ENCODE results near the gene SULT1A2. TPM values are rescaled to one million over a fixed set of nuclear protein-coding genes. Genes with fewer than 3 reads are reported as not detected.

Gene SULT1A2
- 0.13 and 0.65 TPM in 2 replicates for total RNA-seq

DNA sequence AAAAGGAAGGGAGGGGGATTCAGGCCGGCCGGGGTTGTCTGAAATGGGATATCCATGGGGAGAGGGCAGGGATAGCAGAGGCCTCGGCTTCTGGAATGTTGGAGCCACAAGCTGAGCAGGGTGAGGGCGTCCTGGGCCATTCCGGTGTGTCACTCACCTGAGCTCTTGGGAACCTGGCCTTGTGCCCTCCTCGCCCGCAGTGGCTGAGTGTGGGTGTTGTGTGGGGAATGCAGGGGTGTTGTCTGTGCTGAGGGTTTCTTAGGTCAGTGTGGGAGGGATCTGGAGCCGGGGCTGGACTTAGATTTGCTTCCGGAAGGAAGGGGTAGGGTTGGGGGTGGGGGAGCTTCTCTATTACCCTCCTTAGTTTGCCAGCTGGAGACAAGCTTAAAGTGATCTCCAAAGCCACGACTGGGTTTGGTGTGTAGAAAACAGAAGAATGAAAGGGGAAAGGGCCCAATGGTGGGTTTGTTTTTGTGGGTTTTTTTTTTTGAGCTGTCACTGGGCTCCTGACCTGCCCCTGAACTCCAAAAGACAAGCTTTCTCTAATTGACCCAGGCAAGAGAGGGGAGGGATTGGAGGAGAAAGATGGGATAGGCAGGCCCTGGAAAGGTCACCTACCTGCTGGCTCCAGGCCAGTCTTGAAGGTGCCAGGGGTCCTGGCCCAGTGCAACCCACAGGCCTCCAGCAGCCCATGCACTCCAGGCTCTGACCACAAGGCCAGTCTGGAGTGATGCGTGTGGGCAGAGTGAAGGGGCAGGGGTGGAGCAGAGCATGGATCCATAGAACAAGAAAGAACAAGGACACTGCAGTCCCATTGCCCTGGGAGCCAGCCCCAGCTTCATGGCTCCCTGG, at the start of gene SULT1A2:
Gene SULT1A2, minus strand, starts transcription at position 211 of the 852 bp plus-strand sequence. CDS start 1,120 bp downstream, outside the sequence.

DNA sequence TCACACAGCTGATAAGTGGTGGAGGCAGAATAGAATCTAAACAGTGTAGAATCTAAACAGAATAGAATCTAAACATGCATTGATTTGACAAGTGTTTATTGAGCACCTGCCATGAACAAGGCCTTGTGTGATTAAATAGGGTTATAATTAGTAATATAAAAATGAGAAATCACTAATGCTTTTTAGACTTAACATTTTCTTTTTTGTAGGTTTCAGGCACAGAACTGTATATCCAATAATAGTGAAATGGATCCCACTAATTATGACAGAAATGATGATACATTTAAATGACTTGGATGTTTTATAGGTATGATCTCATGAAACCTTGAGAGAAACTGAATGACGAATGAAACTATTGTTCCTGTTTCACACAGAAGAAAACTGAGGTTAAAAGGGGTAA, 40.9 kb upstream of the SULT1A2 start, which contains the start of gene NPIPB8:
Gene NPIPB8, plus strand, starts transcription at position 301 of the 400 bp plus-strand sequence. CDS start 296 bp downstream, outside the sequence.

DNA sequence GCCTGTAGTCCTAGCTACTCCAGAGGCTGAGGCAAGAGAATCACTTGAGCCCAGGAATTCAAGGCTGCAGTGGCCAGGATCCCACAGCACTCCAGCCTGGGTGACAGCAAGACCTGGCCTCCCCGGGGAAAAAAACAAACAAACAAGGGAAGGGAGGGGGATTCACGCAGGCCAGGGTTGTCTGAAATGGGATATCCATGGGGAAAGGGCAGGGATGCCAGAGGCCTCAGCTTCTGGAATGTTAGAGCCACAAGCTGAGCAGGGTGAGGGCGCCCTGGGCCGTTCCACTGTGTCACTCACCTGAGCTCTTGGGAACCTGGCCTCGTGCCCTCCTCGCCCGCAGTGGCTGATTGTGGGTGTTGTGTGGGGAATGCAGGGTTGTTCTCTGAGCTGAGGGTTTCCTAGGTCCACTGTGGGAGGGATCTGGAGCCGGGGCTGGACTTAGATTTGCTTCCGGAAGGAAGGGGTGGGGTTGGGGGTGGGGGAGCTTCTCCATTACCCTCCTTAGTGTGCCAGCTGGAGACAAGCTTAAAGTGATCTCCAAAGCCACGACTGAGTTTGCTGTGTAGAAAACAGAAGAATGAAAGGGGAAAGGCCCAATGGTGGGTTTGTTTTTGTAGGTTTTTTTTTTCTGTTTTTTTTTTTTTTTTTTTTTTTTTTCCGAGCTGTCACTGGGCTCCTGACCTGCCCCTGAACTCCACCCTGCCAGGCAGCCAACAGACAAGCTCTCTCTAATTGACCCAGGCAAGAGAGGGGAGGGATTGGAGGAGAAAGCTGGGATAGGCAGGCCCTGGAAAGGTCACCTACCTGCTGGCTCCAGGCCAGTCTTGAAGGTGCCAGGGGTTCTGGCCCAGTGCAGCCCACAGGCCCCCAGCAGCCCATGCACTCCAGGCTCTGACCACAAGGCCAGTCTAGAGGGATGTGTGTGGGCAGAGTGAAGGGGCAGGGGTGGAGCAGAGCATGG, 13.1 kb upstream of the SULT1A2 start, which contains the start of gene SULT1A1:
Gene SULT1A1, minus strand, starts transcription at position 414 of the 964 bp plus-strand sequence. CDS start 1,189 bp downstream, outside the sequence.

DNA sequence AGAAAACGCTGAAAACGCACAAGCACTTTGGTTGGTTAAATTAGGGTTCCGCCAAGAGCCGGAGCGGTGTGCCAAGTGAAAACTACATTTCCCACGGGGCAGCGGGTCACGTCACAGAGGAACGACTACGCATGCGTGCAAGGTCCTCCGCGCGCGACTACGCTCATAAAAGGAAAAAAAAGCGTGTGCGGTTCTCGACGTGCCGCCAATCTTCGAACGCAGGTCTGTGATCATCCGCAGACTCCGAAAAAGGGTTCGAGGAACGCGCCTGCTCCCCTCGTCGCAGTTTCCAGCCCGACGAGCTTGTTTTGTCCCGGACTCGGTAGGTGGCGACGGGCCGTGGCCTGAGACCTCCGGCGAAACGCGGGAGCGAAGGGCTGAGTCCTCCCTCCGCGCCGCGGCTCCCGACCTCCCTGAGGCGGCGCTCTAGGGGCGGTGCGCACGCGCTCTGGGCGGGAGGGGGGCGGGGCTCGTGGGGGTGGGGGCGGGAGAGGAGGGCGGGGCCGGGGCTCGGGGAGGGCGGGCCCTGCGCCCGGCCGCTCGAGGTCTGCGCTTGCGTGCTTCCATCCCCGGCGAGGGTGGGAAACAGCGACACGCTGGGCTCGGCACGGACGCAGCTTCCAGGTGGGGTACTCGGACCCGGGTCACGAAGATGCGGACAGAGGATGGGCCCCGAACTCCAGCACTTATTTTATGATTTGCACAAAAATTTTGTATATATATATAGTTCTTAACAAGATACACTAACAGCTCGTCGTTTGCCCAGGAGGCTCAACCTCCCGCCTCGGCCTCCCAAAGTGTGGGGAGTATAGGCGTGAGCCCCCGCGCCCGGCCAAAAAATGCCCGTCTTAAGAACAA, 42.8 kb downstream of the SULT1A2 start, which contains the start of gene SGF29:
Gene SGF29, plus strand, starts transcription at position 145 of the 858 bp plus-strand sequence. CDS start 27,150 bp downstream, outside the sequence.

Other genes with a start within 250 kb of the SULT1A2 start
- gene NPIPB6, start 233.5 kb downstream of the SULT1A2 start, total RNA-seq: 0.65 TPM in 1 of 2 replicates, not detected in the other
- gene EIF3CL, start 193.2 kb downstream of the SULT1A2 start, total RNA-seq: 66.5 and 74.1 TPM in 2 replicates
- gene NPIPB7, start 124.7 kb downstream of the SULT1A2 start, total RNA-seq: not detected in 2 replicates
- gene CLN3, start 105.0 kb downstream of the SULT1A2 start, total RNA-seq: 15.8 and 18.1 TPM in 2 replicates
- not detected in 2 replicates for gene APOBR, start 102.4 kb downstream of the SULT1A2 start, total RNA-seq
- gene IL27, start 90.2 kb downstream of the SULT1A2 start, total RNA-seq: not detected in 2 replicates
- 22.7 and 32.4 TPM in 2 replicates for gene NUPR1, start 58.1 kb downstream of the SULT1A2 start, total RNA-seq
- 7.8 and 10.8 TPM in 2 replicates for gene SGF29, start 43.1 kb downstream of the SULT1A2 start, total RNA-seq
- gene SULT1A1, start 13.0 kb upstream of the SULT1A2 start, total RNA-seq: 9.3 and 9.8 TPM in 2 replicates
- under 0.01 TPM in 1 of 2 replicates, not detected in the other for gene NPIPB8, start 41.0 kb upstream of the SULT1A2 start, total RNA-seq
- 99.7 and 138 TPM in 2 replicates for gene EIF3C, start 114.4 kb upstream of the SULT1A2 start, total RNA-seq
- gene NPIPB9, start 154.7 kb upstream of the SULT1A2 start, total RNA-seq: 6.1 and 6.7 TPM in 2 replicates
- gene ATXN2L, start 225.9 kb upstream of the SULT1A2 start, total RNA-seq: 40.0 and 47.6 TPM in 2 replicates
- 62.0 and 81.5 TPM in 2 replicates for gene TUFM, start 249.3 kb upstream of the SULT1A2 start, total RNA-seq